ENCODE measurements around the gene MDM1. TPM values are rescaled to one million over a fixed set of nuclear protein-coding genes. Genes with fewer than 3 reads are reported as not detected.

The MDM1 gene
- total RNA-seq, 1 experiment from 2014 or later = 10.0 TPM

GRCh38 chr12:68269779-68270178 lies 62.4 kb downstream of the MDM1 start:
- RAD21 ChIA-PET (ENCODE audit: low non-redundant PET in 1 of 2, low total read pairs in 2 of 2, uncharacterized antibody in 2 of 2, unreplicated experiment in 2 of 2) = no interaction called here

GRCh38 chr12:68268967-68269366 lies 63.2 kb downstream of the MDM1 start:
- Histone ChIP-seq H3K9me2 (ENCODE audit: insufficient read depth) (peaks cover 2% of the 10 kb centered on the region; the same call in 1 of the 2 replicates), H2AFZ (ENCODE audit: low read depth, low read length, poor library complexity, severe bottlenecking) (no peak overlapping the region), H3K27me3 (ENCODE audit: insufficient read depth, low read length) (no peaks in the 10 kb centered on the region), H3K27ac (ENCODE audit: low read depth, low read length) (no peak overlapping the region), H4K20me1 (ENCODE audit: insufficient read depth) (no peaks in the 10 kb centered on the region), H3K4me3 (replicated peaks in 1 of 2; ENCODE audit: low read depth in 1 of 2, low read length in 2 of 2) (no peak overlapping the region), H3K4me1 (ENCODE audit: control insufficient read depth in 1 of 2, insufficient read depth in 2 of 2, low read length in 2 of 2) (no peaks in the 10 kb centered on the region), H3K36me3 (ENCODE audit: control insufficient read depth in 1 of 2, insufficient read depth in 2 of 2, low read length in 2 of 2) (no peaks in the 10 kb centered on the region), H3K9me3 (ENCODE audit: control insufficient read depth in 1 of 2, insufficient read depth in 1 of 2, low read depth in 1 of 2, low read length in 2 of 2) (no peaks in the 10 kb centered on the region), H3K4me2 (ENCODE audit: low read length) (no peak overlapping the region), H3K9ac (ENCODE audit: low read length) (no peak overlapping the region), H3K79me2 (ENCODE audit: insufficient read depth, low read length) (no peaks in the 10 kb centered on the region)
- no peak for ATAC-seq
- TF ChIP-seq YY1 (IDR thresholded peaks at IDR 0.05; ENCODE audit: extremely low read depth, insufficient replicate concordance, low read depth, low read length) (no peak), ZBTB33 (IDR thresholded peaks at IDR 0.05; ENCODE audit: extremely low read depth, insufficient replicate concordance, low read length) (no peak), SP1 (IDR thresholded peaks at IDR 0.05; ENCODE audit: low read depth) (no peak), EZH2 (IDR thresholded peaks at IDR 0.05) (no peak), JUND (IDR thresholded peaks at IDR 0.05) (no peak)
- BruUV-seq (replicated peaks) = no TSS peak
- RAD21 ChIA-PET (ENCODE audit: low non-redundant PET in 1 of 2, low total read pairs in 2 of 2, uncharacterized antibody in 2 of 2, unreplicated experiment in 2 of 2) = no interaction called here
- intact Hi-C loops (cut with micrococcal nuclease) = no loop called here
- DNase-seq (ENCODE audit: low read depth, low spot score) = no peak
- CTCF ChIA-PET = no interaction called here
- POLR2A ChIA-PET = no interaction called here

More at GRCh38 chr12:68269779-68270178, 62.4 kb downstream of the MDM1 start:
- CTCF ChIA-PET = no interaction called here
- Histone ChIP-seq H3K9me2 (ENCODE audit: insufficient read depth) (peaks cover 2% of the 10 kb centered on the region; the same call in 1 of the 2 replicates), H3K27ac (ENCODE audit: low read depth, low read length) (no peak overlapping the region), H3K36me3 (ENCODE audit: control insufficient read depth in 1 of 2, insufficient read depth in 2 of 2, low read length in 2 of 2) (no peaks in the 10 kb centered on the region), H3K4me1 (ENCODE audit: control insufficient read depth in 1 of 2, insufficient read depth in 2 of 2, low read length in 2 of 2) (no peaks in the 10 kb centered on the region), H3K9ac (ENCODE audit: low read length) (no peak overlapping the region), H3K79me2 (ENCODE audit: insufficient read depth, low read length) (no peaks in the 10 kb centered on the region), H2AFZ (ENCODE audit: low read depth, low read length, poor library complexity, severe bottlenecking) (no peak overlapping the region), H4K20me1 (ENCODE audit: insufficient read depth) (no peaks in the 10 kb centered on the region), H3K4me3 (replicated peaks in 1 of 2; ENCODE audit: low read depth in 1 of 2, low read length in 2 of 2) (no peak overlapping the region), H3K4me2 (ENCODE audit: low read length) (no peak overlapping the region), H3K27me3 (ENCODE audit: insufficient read depth, low read length) (no peaks in the 10 kb centered on the region), H3K9me3 (ENCODE audit: control insufficient read depth in 1 of 2, insufficient read depth in 1 of 2, low read depth in 1 of 2, low read length in 2 of 2) (no peaks in the 10 kb centered on the region)
- ATAC-seq = no peak
- no peak for DNase-seq (ENCODE audit: low read depth, low spot score)
- intact Hi-C loops (cut with micrococcal nuclease) = no loop called here
- TF ChIP-seq EGR1 (IDR thresholded peaks at IDR 0.05; ENCODE audit: low read depth) (no peak), ELF1 (IDR thresholded peaks at IDR 0.05; ENCODE audit: borderline replicate concordance, low read depth) (no peak), ZNF274 (IDR thresholded peaks at IDR 0.05; ENCODE audit: low read depth, low read length) (no peak), EZH2 (IDR thresholded peaks at IDR 0.05) (no peak), SP1 (IDR thresholded peaks at IDR 0.05; ENCODE audit: low read depth) (no peak), RAD21 (IDR thresholded peaks at IDR 0.05; ENCODE audit: low read depth) (no peak), EZH2phosphoT487 (IDR thresholded peaks at IDR 0.05; ENCODE audit: borderline replicate concordance) (no peak), FOSL1 (IDR thresholded peaks at IDR 0.05; ENCODE audit: low read depth) (no peak), SRF (IDR thresholded peaks at IDR 0.05; ENCODE audit: low read depth) (no peak), ATF3 (IDR thresholded peaks at IDR 0.05) (no peak), YY1 (IDR thresholded peaks at IDR 0.05; ENCODE audit: extremely low read depth, insufficient replicate concordance, low read depth, low read length) (no peak), POLR2A (IDR thresholded peaks at IDR 0.05; ENCODE audit: borderline replicate concordance, extremely low read depth, insufficient read depth, insufficient read length) (no peak), ZFX (IDR thresholded peaks at IDR 0.05) (no peak)
- no TSS peak for BruUV-seq (replicated peaks)
- POLR2A ChIA-PET = no interaction called here
